ENCODE measurements around the gene RPN2.

DNA sequence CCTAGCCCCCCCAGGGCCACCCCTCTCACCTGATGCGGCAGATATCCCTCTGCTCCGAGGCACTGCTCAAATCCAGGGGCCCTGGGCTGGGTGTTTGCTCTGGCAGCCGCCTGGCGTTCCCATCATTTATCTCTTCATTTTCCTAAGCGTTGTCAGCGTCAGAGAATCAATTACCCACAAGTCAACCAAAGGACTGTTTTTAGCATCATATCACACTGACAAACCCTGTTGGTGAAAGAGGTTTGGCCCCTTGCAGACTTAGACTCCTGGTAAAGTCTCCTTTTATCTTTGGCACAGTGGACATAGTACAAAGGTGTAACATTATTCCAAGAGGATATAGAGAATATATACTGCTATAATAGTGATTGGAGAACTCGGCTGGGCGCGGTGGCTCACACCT, 82.6 kb downstream of the RPN2 start, which contains the start of gene GHRH:
- TF ChIP-seq, protein P1, sequence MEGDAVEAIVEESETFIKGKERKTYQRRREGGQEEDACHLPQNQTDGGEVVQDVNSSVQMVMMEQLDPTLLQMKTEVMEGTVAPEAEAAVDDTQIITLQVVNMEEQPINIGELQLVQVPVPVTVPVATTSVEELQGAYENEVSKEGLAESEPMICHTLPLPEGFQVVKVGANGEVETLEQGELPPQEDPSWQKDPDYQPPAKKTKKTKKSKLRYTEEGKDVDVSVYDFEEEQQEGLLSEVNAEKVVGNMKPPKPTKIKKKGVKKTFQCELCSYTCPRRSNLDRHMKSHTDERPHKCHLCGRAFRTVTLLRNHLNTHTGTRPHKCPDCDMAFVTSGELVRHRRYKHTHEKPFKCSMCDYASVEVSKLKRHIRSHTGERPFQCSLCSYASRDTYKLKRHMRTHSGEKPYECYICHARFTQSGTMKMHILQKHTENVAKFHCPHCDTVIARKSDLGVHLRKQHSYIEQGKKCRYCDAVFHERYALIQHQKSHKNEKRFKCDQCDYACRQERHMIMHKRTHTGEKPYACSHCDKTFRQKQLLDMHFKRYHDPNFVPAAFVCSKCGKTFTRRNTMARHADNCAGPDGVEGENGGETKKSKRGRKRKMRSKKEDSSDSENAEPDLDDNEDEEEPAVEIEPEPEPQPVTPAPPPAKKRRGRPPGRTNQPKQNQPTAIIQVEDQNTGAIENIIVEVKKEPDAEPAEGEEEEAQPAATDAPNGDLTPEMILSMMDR (conservative IDR thresholded peaks at IDR 0.05; ENCODE audit: low read depth, low read length), result no peak
- TF ChIP-seq EZH2phosphoT487 (IDR thresholded peaks at IDR 0.05; ENCODE audit: borderline replicate concordance, low read length) (no peak), EZH2 (IDR thresholded peaks at IDR 0.05; ENCODE audit: low read length, unreplicated experiment) (no peak)

Data from PC-3 (cell line).